ENCODE data around the gene COG2.

DNA sequence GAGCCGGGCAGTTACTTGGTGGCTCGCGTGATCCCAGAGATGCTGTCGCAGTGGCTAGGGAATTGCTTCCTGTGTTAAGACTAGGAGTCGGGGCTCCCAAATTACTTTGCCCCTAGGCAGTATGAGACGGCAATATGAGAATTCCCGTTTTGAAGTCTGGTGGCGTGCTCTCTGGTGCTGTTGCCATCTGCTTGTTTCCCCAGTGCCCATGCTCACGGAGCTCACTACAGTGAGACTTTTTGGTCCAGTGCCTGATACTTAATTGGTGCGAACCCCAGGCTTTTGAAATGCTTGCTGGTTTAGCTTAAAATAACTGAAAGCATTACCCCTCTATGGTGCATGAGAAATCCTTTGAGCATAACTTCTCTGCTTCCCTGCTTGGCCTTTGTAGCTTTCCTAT lies 49.3 kb downstream of the COG2 start:
- TF ChIP-seq, protein P1, sequence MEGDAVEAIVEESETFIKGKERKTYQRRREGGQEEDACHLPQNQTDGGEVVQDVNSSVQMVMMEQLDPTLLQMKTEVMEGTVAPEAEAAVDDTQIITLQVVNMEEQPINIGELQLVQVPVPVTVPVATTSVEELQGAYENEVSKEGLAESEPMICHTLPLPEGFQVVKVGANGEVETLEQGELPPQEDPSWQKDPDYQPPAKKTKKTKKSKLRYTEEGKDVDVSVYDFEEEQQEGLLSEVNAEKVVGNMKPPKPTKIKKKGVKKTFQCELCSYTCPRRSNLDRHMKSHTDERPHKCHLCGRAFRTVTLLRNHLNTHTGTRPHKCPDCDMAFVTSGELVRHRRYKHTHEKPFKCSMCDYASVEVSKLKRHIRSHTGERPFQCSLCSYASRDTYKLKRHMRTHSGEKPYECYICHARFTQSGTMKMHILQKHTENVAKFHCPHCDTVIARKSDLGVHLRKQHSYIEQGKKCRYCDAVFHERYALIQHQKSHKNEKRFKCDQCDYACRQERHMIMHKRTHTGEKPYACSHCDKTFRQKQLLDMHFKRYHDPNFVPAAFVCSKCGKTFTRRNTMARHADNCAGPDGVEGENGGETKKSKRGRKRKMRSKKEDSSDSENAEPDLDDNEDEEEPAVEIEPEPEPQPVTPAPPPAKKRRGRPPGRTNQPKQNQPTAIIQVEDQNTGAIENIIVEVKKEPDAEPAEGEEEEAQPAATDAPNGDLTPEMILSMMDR (IDR thresholded peaks at IDR 0.05 in 8 of 11, conservative IDR thresholded peaks at IDR 0.05 in 3 of 11) = no peak
- TF ChIP-seq POLR2A (IDR thresholded peaks at IDR 0.05) = no peak

Measured in spleen (tissue), 7 donors.